Neutrophil (primary cell): ENCODE data around the gene BMP10.

Source experiments
- H3K27ac ChIP-seq: fragments of 200-600 bp; sonication (generic); 2 replicates; pipeline ENCODE4 v1.5.1; 2016; ENCODE audit warnings: mild to moderate bottlenecking, moderate library complexity
- H3K27me3 ChIP-seq: fragments of 200-600 bp; sonication (generic); 2 replicates; pipeline ENCODE4 v1.6.0; 2016; ENCODE audit warnings: mild to moderate bottlenecking
- H3K36me3 ChIP-seq: fragments of 200-600 bp; sonication (generic); 2 replicates; pipeline ENCODE4 v1.5.1; 2017
- H3K4me1 ChIP-seq, 2 experiments: fragments of 200-600 bp in 1 of 2; sonication (generic) in 1 of 2; 1 replicate in 1 of 2; 2 replicates in 1 of 2; pipeline versions ENCODE4 v1.5.1 to v1.6.1; 2013 to 2016; ENCODE audit warnings: low read depth in 1 of 2, low read length in 1 of 2, mild to moderate bottlenecking in 1 of 2, moderate library complexity in 1 of 2; ENCODE audit not compliant: control insufficient read depth in 1 of 2, insufficient read depth in 1 of 2
- H3K4me3 ChIP-seq, 2 experiments: fragments of 200-600 bp in 1 of 2; sonication (generic) in 1 of 2; 1 replicate in 1 of 2; 2 replicates in 1 of 2; pipeline ENCODE4 v1.5.1; 2013 to 2016; ENCODE audit warnings: low read depth in 1 of 2, low read length in 1 of 2, mild to moderate bottlenecking in 1 of 2, moderate library complexity in 1 of 2
- H3K9me3 ChIP-seq: fragments of 200-600 bp; sonication (generic); 2 replicates; pipeline ENCODE4 v1.5.1; 2016
- TF ChIP-seq, protein P1 (sequence below): fragments of 200-600 bp; sonication (generic); IDR thresholded peaks from 2 replicates; pipeline ENCODE4 v1.5.1; 2016; ENCODE audit warnings: antibody characterized with exemption

BMP10 gene

DNA sequence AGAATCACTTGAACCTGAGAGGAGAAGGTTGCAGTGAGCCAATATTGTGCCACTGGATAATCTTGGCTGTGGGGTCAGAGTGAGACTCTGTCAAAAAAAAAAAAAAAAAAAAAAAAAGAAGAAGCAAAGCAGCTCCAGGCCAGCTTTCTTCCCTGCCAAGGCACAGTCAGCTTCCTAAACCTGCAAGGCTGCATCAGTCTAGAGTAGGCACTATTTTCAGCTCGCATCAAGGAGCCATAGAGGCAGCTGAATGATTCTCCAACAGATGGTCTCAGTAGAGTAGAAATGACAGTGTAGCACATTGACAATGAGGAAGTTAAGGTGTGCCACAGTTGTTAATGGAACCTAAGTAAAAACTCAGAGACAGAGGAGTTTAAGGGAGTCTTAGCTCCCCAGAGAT, 35.6 kb downstream of the BMP10 start:
- peak overlapping the region; percentile 98 for H3K27ac ChIP-seq
- no peaks in the 10 kb centered on the region for H3K36me3 ChIP-seq
- TF ChIP-seq, protein P1, sequence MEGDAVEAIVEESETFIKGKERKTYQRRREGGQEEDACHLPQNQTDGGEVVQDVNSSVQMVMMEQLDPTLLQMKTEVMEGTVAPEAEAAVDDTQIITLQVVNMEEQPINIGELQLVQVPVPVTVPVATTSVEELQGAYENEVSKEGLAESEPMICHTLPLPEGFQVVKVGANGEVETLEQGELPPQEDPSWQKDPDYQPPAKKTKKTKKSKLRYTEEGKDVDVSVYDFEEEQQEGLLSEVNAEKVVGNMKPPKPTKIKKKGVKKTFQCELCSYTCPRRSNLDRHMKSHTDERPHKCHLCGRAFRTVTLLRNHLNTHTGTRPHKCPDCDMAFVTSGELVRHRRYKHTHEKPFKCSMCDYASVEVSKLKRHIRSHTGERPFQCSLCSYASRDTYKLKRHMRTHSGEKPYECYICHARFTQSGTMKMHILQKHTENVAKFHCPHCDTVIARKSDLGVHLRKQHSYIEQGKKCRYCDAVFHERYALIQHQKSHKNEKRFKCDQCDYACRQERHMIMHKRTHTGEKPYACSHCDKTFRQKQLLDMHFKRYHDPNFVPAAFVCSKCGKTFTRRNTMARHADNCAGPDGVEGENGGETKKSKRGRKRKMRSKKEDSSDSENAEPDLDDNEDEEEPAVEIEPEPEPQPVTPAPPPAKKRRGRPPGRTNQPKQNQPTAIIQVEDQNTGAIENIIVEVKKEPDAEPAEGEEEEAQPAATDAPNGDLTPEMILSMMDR: no peak

DNA sequence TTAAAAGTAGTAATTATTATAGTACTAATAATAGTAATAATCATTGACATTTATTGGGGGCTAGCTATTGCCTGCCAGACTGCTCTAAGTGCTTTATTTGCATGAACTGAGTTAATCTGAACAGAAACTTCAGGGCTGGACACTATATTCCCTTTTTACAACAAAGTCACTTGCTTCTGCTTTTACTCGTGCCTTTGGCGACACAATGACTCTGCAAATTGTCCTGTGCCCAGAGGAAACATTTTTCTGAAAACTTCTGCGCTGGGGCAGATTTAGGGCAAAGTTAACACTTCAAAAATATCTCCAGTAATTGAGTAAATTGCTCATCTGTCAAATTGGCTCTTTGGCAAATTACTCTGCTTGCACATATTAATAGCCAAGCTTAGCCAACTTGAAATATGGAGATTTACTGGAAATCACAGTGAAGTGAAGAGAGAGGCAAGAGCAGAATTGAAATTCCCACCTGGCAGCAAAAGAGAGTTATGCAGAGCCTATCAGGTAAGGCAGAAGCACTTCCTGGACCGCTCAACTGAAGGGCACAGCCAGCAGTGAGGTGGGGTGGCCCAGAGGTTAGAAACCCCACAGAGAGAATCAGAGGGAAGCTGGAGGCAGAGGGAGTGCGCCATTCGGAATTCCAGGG, 36.3 kb downstream of the BMP10 start:
- TF ChIP-seq, protein P1: no peak
- Histone ChIP-seq H3K27ac (peak overlapping the region; percentile 98), H3K36me3 (no peaks in the 10 kb centered on the region), H3K4me1 (peaks cover 88 to 99% of the 10 kb centered on the region in 2 experiments), H3K9me3 (no peaks in the 10 kb centered on the region), H3K27me3 (no peaks in the 10 kb centered on the region), H3K4me3 (peak overlapping the region; percentile 6 to 45)

More for the DNA sequence above, 35.6 kb downstream of the BMP10 start:
- Histone ChIP-seq H3K4me3 (peak overlapping the region; percentile 6 to 45), H3K4me1 (peaks cover 80 to 91% of the 10 kb centered on the region in 2 experiments), H3K27me3 (no peaks in the 10 kb centered on the region), H3K9me3 (no peaks in the 10 kb centered on the region)

DNA sequence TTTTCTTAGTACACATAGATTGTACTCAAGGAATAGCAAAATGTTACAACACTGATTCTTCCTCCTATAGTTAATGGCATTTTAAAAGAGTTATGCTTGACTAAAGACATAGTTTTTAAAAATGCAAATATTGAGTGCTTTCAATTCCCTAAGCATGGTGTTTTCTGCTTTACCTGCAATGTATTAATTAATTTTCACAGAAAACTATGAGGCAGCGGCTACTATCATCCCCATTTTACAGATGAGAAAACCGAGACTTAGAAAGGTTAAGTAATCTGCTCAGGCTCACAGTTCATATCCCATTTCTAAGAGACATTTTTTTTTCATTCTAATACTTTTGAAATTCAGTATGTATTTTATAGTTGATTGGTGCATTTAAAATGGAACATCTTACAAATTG, 38.0 kb downstream of the BMP10 start:
- peak overlapping the region; percentile 98 for H3K27ac ChIP-seq
- peaks cover 3% of the 10 kb centered on the region for H3K36me3 ChIP-seq
- peaks cover 100% of the 10 kb centered on the region in 2 experiments for H3K4me1 ChIP-seq
- no peak overlapping the region for H3K4me3 ChIP-seq
- no peaks in the 10 kb centered on the region for H3K27me3 ChIP-seq
- H3K9me3 ChIP-seq: no peaks in the 10 kb centered on the region
- TF ChIP-seq, protein P1: no peak

DNA sequence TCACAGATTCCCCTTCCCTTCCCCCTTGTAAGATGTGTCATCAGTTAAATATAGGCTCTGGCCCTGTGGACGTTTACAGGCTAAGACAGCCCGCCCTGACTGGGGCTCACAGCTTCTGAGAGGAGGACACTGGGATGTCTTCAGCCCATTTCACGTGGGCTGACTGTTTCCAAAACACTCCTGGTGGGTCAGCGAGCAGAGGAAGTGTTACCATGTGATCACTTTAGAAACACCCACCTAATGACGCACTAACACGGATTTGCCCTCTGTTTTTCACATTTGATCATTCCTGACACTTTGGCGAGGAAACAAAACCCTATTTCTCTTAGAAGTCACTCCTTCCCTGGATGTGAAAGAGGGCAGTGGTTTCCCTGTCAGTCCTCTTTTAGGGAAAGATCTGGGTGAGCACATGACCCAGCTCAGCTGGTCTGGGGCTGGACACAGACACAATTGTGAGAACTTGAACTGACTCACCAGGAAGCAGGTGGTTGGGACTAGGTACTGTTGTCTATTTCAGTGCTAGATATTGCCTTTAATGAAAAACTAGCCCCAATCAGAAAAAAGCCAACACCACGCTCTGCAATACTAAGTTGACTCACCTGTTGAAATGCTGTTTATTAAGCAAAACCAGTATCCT, 38.8 kb downstream of the BMP10 start:
- peaks cover 11% of the 10 kb centered on the region for H3K36me3 ChIP-seq
- no peaks in the 10 kb centered on the region for H3K9me3 ChIP-seq
- no peak overlapping the region for H3K4me3 ChIP-seq
- H3K27ac ChIP-seq: peak overlapping the region; percentile 98
- no peaks in the 10 kb centered on the region for H3K27me3 ChIP-seq
- TF ChIP-seq, protein P1: no peak
- H3K4me1 ChIP-seq: peaks cover 98 to 100% of the 10 kb centered on the region in 2 experiments

DNA sequence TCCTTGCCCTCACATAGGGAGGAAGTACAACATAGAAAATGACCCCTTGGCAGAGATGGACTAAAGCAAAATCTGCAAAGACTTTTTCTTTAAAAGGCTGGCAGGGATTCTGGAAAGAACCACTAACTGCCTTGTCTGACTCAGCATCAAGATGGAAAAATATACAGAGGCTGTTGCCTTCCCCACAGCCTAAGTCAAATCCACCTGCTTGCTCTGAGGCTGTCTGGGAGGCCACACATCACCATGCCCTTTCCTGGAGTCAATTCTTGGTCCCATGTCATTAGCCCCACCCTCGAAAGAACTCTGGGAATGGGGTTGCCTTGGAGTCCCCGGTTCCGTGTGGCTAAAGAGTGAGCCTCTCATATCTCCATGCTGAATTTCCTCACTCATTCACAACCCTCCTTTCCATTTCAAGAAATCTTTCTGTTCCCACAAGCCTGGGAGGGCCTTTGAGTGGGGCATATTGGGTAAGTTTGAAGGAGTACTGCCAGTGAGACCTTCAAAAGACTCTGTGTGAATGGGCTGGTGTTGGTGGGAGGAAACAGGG, 39.4 kb downstream of the BMP10 start:
- H3K4me1 ChIP-seq: peaks cover 92 to 94% of the 10 kb centered on the region in 2 experiments
- peak overlapping the region; percentile 98 for H3K27ac ChIP-seq
- no peaks in the 10 kb centered on the region for H3K27me3 ChIP-seq
- no peaks in the 10 kb centered on the region for H3K9me3 ChIP-seq
- H3K4me3 ChIP-seq: no peak overlapping the region
- peaks cover 17% of the 10 kb centered on the region for H3K36me3 ChIP-seq
- TF ChIP-seq, protein P1: no peak
